LNCaP clone FGC (cell line): ENCODE results near the gene CACNA1G.

Source experiments
- DNase-seq: peaks from one replicate; pipeline ENCODE4 v3.0.0-alpha.2; 2011; ENCODE audit warnings: low read depth
- H3K4me3 ChIP-seq: 2 replicates; pipeline ENCODE4 v1.5.1; 2011; ENCODE audit warnings: mild to moderate bottlenecking, low read depth, low read length, control low read depth
- TF ChIP-seq, protein P1 (sequence below): IDR thresholded peaks from 2 replicates; pipeline ENCODE4 v1.5.1; 2012; ENCODE audit warnings: mild to moderate bottlenecking; ENCODE audit not compliant: control insufficient read depth, insufficient read depth; ENCODE audit errors: extremely low read depth

The CACNA1G gene

DNA sequence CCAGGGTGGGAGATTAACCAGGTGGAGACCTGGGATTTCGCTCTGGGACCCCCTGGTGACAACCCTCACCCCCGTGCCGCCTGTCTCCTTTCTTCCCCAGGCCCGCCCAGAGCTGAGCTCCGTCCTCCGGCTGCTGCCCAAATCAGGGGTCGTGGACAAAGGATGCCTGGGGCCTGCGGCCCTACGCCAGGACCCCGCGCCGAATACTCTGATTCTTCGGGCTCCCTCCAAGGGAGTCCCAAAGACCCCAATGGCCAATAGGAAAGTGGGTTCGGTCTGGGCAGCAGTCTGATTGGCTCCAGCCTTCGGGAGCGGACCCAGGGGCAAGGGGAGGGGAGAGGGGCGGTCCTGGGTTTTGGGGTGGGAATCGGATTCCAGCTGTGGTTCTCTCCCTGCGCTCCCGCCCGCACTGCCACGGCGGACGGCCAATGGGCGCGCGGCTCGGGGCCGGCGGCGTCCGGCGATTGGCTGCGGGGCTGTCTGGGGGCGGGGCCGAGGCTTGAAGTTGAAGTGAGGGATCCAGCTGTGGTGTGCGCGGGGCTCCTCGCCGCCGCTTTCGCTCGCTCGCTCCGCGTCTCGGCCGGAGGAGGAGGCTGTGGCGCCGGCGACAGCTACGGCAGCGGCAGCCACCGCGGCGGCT, at the start of gene CACNA1G:
Gene CACNA1G (plus strand): TSS at position 531 of the 640 bp plus-strand sequence. CDS start 745 bp downstream, outside the sequence.
- TF ChIP-seq, protein P1, sequence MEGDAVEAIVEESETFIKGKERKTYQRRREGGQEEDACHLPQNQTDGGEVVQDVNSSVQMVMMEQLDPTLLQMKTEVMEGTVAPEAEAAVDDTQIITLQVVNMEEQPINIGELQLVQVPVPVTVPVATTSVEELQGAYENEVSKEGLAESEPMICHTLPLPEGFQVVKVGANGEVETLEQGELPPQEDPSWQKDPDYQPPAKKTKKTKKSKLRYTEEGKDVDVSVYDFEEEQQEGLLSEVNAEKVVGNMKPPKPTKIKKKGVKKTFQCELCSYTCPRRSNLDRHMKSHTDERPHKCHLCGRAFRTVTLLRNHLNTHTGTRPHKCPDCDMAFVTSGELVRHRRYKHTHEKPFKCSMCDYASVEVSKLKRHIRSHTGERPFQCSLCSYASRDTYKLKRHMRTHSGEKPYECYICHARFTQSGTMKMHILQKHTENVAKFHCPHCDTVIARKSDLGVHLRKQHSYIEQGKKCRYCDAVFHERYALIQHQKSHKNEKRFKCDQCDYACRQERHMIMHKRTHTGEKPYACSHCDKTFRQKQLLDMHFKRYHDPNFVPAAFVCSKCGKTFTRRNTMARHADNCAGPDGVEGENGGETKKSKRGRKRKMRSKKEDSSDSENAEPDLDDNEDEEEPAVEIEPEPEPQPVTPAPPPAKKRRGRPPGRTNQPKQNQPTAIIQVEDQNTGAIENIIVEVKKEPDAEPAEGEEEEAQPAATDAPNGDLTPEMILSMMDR = peak; percentile 19; the same call in 1 of the 2 replicates
- peak within 1 kb of the TSS; percentile 13; the same call in 1 of the 2 replicates for H3K4me3 ChIP-seq
- no peak for DNase-seq

DNA sequence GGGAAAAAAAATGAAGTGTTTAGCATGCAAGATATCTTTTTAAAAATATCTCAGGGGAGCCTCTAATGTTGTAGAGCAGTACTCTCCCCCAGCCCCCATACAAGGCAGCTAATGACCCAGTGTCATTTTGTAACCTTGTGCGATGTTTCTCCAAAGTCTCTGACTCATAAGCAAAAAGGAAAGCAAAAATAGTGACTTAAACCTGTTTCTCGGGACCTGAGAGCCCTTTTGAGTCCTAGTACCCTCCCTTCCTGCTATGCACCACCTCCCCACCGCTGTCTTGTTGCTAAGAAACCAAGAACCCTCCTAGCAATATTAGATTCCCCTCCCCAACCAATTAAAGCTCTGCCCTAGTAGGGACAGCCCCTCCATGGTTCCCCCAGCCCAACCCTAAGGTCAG, 49.5 kb upstream of the CACNA1G start:
- TF ChIP-seq, protein P1 = no peak
- no peak for DNase-seq
- H3K4me3 ChIP-seq = no peak overlapping the region

DNA sequence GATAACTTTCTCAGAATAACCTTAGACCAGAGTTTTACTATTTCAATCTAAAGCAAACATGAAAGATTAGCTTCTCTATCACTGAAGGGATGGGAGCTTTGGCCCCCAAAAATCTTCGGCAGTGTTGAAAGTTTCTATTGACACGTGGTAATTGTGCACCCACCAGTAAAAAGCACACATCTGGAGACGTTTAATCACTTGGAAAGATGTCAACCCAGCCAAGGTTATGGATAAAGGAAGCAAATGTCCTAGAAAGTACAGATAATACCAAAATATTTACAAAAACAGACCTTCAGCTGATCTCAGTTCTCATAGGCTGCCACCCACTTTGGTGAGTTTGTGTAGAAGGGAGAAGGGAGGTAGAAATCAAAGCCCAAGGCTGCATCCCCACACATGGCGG, 47.0 kb upstream of the CACNA1G start:
- no peak for DNase-seq
- no peak overlapping the region for H3K4me3 ChIP-seq
- TF ChIP-seq, protein P1 = no peak

DNA sequence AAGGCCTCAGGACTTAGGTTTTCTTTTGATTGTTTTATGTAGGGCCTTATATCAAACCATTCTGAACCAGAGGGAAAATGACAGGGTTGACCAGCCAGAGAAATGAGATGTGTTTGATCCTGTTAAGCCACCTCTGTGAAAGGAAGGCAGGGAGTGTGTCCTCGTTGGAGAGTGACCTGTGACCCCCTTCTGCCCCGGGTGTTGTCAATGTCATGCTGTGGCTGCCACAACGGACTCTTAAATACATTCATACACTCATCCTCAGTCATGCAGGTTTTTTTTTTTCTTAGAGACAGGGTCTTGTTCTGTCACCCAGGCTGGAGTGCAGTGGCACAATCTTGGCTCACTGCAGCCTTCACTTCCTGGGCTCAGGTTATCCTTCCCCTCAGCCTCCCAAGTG, 46.1 kb upstream of the CACNA1G start:
- H3K4me3 ChIP-seq = no peak overlapping the region
- DNase-seq = no peak
- TF ChIP-seq, protein P1 = no peak

DNA sequence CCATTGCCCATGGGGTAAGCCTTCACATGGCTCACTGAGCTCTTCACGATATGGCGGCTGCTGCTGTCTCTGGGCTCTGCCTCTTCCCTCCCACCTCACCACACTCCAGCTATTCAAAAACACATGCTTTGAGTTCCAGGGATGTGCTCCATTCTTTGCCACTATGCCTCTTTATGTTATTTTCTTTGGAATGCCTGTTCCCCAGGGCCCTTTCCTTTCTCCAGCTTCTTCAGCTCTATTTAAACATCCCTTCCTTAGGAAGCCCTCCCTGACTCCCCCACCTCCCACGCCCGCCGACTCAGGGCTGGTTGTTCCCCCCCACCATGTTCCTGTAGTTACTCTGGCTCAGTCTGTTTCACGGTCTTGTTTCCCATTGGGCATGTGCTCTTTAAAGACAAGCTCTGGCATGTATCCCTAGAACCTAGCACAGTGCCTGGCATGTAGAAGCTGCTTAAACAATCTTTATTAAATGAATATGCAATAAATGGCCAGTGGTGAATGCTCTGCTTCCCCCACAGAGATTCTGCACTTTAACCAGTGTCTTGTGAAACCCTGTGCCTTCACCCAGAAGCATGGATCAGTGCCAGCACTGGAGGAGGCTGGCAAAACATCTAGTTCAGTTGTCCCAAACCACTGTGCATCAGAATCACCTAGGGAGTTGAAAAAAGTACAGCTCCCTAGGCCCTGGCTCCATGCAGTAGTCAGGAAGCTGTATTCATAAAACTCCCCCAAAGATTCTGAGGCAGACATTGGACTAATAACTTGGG, 45.4 kb upstream of the CACNA1G start:
- DNase-seq = no peak
- TF ChIP-seq, protein P1 = no peak
- no peak overlapping the region for H3K4me3 ChIP-seq

DNA sequence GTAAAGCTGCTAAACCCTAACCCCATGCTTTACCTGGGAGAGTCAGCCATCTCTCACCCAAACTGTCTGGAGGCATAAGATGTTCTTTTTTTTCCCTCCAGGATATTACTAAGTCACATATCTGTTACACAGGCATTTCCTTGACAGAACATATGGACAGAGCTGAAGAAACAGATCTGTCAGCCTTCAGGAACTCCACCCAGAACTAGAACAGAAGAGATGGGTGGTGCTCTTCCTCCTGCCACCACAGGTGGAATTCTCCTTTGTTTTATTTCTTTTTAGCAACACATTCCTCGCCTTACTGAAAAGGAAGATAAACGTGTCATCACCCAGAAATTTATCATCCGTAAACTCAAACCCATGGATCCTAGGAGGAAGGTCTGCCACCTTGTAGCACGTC, 43.5 kb upstream of the CACNA1G start:
- TF ChIP-seq, protein P1 = no peak
- DNase-seq = no peak
- H3K4me3 ChIP-seq = no peak overlapping the region
